HG03571 (cell line): Measurements from ENCODE around the gene TAF11.
A peak's percentile ranks its signal among the peaks of the same experiment; 100 is the strongest.
"Not testable (repeated sequence)": the region's sequence is repeated elsewhere in the genome, so short reads cannot be mapped to it uniquely, and the experiment has no call there.

ENCODE experiments used
- ATAC-seq: cut with Tn5 transposase; IDR thresholded peaks from one replicate; pipeline ENCODE4 v1.9.1; 2021; ENCODE audit not compliant: unreplicated experiment

TAF11 gene, protein sequence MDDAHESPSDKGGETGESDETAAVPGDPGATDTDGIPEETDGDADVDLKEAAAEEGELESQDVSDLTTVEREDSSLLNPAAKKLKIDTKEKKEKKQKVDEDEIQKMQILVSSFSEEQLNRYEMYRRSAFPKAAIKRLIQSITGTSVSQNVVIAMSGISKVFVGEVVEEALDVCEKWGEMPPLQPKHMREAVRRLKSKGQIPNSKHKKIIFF

DNA sequence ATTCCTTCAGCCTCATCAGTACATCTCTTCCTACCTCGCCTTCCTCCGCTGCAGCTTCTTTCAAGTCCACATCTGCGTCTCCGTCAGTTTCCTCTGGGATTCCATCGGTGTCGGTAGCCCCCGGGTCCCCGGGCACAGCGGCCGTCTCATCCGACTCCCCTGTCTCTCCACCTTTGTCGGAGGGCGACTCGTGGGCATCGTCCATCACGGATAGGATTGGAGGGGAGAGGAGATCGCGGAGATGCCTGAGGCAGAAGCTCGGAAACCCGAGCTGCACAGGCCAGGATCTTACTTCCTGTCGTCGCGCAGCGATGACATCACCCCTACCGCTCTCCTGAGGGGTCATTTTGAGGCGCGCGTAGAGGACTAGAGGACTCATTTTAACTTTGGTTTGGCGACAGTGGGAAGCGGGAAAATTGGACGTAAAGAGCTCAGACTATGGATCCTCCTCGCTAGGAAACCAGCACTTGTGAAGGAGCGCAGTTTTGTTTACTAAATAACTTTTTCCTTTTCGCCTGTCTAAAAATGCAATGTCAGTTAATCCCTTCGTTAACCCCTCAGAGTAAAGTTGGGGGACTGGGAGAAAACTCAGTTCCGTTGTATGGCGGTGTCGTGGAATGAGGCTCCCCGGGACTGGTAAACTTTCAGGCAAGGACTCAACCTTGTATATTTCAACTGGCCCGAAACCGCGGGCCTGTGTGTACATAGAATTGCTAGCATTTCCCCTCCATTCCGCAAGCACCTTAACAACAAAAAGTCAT, at the start of gene TAF11:
Gene TAF11 (minus strand): TSS at position 290 of the 761 bp plus-strand sequence. CDS start 85 bp downstream, at position 205.
- ATAC-seq: peak; percentile 67

DNA sequence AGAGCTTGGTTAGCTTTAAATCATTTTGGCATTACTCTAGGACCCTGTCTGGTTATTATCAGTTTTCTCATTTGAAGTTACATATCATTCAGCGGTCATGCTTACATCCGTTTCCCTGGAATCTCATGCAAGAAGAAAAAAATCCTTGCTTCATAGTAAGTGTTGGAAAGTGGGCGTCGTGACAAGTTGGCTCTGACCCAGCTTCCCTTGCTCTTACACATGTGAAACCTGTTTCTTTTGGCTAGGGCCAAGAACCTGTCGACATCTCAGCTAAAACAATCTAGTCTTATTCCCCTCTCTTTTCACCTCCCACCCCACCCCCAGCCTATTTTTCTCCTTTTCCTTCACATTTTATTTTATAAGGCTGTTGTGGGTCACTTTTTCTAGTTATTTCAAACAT, 46.7 kb upstream of the TAF11 start:
- ATAC-seq: no peak

DNA sequence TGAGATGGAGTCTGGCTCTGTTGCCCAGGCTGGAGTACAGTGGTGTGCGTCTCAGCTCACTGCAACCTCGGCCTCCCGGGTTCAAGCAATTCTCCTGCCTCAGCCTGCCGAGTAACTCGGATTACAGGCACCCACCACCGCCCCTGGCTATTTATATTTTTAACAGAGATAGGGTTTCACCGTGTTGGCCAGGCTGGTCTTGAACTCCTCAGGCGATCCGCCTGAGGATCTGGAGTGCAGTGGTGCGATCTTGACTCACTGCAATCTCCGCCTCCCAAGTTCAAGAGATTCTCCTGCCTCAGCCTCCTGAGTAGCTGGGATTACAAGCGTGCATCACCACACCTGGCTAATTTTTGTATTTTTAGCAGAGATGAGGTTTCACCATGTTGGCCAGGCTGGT, 44.4 kb upstream of the TAF11 start:
- not testable (repeated sequence) for ATAC-seq

DNA sequence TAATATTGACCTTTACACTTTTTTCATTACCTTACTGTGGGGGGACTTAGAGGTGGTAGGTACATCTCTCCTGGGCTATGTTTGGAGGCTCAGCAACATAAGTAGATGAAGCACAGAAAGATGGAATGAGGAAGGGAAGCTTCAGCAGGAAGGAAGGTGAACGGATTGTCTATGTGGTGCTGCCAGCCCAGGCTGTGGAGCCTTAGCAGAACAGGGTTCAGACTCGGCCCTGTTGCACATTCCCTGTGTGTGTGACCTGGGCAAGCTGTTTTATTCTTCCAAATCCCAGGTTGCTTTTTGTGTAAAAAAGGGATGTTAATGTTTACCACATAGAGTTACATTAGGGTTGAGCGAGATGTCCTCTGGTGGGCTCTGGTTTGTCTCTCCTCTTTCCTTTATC, 42.4 kb upstream of the TAF11 start:
- no peak for ATAC-seq

DNA sequence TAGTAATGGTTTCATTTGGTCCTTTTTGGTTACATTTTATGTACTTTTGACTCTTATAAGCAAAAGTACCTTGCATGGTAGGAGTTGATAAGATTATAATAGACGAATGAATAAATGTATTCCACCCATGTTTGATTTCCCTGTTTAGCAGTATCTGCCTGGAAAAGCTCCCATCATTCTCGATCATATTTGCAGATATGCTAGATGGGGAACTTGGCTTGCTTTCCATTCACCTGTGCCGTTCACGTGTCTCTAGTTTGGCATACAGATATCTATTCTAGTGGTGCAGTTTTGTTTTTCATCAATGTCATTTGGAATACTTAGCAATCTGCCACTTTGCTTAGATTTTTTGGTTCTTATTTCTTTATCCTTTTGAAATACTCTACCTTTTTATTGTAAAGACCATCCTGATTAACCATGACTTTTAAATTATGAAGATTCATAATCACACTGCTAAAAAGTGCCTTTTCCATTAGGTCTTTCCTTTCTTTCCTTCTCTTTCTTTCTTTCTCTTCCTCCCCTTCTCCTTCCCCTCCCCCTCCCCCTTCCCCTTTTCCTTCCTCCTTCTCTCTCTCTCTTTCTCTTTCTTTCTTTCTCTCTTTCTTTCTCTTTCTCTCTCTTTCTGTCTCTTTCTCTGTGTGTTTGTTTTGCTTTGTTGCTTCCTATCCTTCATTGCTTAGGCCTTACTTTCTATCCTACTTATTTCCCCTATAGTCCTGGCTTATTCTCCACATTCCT, 41.6 kb upstream of the TAF11 start:
- no peak for ATAC-seq

DNA sequence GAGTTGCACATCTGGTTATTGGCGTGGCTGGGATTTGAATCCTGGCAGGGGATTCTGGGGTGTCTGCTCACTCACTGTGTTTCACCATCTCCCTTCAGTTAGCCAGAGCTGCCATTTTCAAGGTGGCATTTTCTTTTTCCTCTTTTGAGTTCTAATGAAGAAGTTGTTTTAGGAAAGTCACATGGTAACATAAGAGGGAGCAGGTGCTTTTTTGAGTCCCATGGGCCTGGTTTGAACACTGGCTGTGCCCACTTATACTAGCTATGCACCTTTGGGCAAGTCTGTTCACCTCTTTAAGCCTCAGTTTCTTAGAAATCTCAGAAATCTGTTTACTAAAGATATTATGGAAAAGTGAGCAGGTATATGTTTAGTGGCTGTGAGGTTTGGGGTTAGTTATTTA, 40.9 kb upstream of the TAF11 start:
- ATAC-seq: no peak

DNA sequence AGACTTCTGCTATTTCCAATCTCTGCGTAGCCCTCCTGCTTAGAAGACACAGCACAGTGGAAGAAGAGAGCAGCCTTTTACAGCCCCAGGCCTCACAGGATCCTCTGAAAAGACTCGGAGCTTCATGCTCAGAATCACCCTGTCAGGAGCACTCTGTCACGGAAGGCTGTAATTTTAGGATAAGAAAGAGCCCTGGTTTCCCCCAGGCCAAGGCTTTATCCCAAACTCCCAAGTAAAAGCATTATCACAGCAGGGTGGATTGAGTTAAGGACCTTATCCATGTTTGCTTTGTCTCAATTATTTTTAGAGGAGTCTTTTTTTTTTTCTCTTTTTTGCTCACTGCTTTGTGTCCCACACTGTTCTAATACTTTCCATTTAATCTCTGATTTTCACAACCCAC, 40.4 kb upstream of the TAF11 start:
- ATAC-seq: no peak

DNA sequence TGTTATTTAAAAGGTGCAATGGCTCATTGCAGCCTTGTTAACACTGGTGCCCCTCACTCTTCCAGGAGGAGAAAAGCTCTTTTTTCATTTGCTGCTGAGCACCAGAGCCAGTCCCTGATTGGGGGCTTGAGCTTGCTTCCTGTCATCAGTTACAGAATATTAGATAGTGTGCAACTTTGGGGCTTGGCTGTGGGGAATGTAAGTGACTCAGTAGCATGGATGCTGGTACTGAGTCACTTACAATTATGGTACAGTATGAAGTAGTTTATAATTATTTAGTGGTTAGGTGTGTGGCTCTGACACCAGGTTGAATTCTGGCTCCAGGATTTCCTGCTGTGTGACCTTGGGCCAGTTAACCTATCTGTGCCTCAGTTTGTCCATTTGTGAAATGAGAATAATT, 38.8 kb upstream of the TAF11 start:
- ATAC-seq: no peak

DNA sequence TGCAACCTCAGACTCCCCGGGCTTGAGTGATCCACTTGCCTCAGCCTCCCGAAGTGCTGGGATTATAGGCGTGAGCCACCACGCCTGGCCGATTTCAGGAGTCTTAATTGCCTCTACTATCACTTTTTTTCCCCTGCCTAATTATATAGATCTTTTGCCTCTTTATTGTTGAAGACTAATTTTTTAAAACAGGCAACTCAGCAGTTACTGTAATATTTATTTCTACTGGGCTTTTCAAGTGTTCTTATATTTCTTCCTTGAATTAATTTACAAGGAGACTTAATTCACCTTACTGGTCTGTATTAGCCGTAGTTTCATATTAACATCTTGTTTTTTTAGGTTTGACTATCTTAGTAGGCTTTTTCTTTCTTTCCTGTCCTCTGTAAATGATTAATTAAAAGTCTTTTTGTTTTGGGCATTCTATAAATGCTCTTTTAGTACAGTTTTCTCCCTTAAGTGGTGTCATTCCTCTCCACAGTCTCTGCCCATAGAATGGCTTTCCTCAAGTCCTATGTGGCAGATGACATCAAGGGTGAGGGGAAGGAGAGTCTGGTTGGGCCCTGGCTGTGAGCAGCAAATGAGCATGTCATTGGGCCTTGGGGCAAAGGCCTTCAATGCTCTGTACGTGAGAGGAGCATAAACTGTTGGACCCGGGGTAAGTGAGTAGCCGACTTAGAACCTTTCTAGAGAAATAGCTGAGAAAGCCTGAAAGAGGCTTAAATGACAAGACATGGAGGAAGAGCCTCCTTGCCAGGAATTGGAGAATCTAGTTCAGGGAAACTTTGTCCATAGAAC, 37.2 kb upstream of the TAF11 start:
- no peak for ATAC-seq

DNA sequence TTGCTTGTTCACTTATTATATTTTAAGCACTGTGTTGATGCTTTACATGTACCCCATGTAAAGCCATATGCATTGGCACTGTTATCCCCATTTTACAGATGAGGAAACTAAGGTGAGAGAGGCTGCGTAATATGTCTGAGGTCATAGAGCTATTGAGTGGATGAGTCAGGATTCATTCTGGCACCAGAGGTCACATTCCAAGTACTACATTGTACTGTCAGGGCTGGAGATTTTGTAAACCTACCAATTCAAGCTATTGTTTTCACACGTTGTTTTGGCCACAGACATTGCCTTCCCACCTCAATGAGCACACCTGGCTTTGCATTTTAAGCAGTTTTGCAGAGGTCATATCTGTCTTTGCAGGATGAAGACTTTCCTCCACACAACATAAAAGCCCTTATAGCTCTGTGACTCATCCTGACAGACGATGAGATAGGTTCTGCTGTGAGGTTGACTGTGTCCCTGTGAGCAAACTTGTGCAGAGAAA, 34.4 kb upstream of the TAF11 start:
- no peak for ATAC-seq

DNA sequence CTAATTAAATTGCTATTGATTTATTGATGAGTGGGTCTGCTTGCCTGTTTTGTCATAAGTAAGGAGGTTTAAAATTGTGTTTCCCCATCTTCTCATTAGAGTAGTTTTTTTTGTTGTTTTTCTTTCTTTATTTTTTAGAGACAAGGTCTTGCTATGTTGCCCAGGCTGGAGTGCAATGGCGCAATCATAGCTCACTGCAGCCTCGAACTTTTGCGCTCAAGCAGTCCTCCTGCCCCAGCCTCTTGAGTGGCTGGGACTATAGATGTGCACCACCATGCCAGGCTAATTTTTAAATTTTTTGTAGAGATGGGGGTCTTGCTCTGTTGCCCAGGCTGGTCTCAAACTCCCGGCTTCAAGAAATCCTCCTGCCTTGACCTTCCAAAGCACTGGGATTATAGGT, 32.3 kb upstream of the TAF11 start:
- no peak for ATAC-seq

DNA sequence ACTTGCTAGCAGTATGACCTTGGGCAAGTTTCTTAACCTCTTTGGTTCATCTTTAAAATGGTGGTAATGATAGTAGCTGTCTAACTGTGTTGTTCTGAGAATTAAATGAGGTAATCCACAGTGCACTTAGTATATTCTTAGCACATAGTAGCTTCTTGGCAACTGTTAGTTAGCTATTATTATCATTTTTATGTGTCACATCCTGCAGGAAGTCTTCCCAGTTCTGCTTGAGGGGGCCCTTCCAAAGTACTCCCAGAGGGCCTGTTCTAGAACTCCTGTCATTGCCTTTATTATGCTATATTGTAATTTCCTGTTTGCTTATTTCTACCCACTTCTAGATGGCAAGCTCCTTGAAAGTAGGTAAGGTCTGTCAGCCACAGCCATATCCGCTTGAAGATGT, 31.8 kb upstream of the TAF11 start:
- ATAC-seq: no peak

DNA sequence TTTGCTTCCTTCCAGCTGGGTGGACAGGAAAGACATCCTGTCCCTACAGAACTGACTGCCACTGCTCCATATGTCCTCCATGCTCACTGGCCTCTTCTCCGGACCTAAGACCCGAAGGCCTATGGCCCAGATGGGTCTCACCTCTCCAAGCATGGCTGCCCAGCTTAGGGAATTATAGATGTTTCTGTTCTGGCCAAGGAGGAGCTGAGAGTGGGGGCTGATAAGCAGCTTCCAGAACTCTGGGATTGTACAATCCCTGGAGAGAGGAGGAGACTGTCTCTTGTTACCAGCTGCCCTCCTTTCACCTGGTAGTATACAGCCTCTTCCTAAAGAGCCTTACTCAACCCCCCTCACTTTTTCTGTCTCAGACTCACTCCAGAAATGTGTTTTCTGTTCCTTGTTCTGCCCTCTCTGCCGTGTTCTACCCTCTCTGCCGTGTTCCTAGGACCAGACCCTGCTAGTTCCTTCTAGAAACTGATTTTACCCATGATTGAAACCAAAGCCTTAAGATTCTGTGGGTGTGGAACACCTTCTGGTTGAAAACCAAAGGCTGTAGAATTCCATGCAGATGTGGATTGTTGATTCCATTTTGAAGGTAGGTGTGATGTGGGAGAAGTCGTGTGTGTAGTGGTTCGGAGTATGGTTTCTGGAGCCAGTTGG, 29.9 kb upstream of the TAF11 start:
- ATAC-seq: no peak

DNA sequence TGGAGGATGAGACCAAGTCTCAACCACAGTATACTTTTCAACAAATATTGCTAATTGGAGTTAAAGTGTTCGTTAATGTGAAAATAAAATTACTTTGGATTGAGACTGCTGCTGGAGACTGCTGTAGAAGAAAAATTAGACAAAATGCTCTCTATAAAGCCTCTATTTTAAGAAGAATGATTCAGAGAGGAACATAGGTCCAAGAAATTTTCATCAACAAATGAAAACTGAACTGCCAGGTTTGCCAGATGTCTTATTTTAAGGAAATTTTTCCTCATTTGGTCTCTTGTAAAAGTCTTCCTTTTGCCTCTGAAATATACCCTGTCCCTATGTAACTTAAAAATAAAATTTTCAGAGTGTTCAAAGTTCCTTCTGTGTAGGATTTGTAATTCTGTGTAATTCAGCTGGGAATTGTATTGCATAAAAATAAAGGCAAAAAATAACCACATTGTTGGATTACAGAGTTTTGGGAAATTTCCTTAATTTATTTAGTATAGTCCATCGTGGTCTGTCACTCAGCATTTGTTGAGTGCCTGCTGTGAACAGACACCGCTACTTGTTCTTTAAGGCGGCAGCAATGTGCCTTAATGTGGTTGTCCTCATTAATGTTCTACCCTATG, 28.6 kb upstream of the TAF11 start:
- no peak for ATAC-seq

DNA sequence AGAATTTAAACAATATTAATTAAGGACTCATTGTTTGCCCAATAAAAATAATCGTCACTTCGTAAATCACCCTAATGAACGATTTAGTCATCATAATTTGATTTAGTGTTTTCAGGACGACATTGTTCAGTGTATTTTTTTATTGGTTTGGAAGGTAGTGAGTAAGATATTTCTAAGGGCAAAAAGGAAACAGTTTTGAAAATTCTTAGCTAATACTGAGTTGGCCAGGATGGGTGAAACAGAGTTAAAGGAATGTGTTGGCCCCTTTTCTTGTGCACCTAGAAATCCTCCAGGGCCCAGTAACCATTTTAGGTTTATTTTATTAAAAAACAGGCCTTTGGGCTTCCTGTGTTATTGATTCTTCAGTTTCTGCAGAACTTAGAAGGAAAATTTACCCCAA, 26.5 kb upstream of the TAF11 start:
- no peak for ATAC-seq

DNA sequence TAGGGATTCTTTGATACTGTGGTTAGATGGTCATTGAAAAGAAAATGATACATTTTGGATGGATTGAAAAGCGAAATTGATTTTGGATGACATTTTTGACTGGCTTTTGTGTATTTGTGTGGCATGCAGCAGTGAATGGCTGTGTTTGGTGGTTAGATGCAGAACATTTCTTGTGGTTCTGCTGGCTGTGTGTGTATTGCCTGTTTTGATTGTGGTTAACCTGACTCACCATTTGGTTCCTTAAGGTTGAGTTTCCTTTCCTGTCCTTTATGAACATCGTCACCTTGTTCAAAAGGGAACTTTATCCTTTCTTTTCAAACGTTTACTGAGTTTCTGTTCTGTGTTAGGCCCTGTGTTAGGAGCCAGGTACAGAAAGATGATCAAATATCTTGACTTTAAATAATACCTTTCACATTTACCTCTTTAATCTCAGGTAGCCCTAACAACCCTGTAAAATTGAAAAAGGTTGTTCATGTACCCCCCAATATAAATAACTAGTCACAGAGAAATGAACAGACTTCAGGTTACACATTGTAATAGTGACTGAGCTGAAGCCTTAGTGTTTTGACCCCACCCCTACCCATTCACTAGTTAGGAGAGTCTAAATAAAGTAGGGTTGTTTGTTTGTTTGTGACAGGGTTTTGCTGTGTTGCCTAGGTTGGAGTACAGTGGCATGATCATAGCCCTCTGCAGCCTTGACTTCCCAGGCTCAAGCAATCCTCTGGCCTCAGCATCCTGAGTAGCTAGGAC, 25.0 kb upstream of the TAF11 start:
- peak; percentile 53 for ATAC-seq

DNA sequence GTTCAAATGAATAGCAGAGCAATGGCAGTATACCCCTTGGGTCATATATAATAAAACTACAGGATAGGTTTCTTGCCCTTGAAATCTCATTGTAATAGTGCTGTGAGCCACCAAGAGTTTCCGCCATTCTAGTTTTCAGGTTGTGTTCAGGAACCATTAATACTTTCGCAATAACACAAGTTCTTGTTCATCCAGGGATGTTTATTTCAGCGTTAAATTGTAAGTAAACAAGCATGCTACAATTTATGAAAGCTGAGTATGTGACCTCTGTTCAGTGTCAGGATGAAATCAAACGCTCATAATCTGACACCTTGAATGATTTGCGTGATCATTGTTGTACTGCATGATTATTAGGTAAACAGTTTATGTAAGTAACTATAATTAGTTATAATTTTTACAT, 24.0 kb upstream of the TAF11 start:
- ATAC-seq: no peak

DNA sequence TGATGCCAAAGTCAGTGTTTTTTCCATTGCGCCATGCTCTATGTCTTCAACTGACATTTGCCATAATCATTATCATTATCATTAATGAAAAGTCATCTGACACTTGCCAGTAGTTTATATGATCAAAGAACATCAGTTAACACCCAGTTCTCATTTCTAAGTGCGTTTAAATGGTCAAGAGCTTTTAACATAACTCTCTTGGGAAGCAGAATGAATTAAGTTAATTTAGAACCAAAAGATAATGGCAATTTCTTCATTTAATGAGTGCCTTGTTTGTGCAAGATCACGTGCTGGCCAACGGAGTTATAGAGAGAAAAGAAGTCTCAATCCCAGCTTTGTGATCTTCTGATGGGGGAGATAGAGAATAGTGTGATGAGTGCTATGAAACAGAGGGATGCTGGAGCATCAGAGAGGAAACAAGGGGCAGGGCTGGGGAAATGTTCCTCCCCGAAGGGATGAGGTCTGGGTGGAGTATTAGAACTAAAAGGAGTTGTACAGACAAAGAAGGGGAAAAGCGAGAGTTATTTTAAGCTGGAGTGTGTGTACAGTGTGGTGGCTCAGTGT, 21.6 kb upstream of the TAF11 start:
- no peak for ATAC-seq

DNA sequence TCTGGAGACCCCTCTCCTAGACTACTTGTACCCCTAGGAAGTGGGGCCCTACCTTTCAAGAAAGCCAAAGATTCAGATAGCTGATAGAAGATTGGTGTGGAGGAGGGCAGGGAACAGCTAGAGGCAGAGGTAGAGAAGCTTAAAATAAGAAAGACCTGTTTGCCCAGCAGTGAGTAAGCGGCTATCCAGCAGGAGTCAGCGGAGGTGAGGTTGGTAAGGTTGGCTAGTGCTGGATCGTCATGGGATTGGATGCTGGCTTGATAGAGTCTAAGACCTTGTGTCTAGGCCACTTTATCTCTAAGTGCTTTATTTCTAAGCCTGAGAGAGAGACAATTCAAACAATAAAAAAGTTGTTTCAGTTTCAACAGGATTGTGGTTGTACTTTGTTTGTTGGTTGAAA, 20.4 kb upstream of the TAF11 start:
- ATAC-seq: no peak
